PFSK-1 (cell line): ENCODE results near the gene WDR59.

Experiments
- FOXP2 ChIP-seq: optimal IDR thresholded peaks from 2 replicates; pipeline ENCODE3; 2011; ENCODE audit warnings: borderline replicate concordance, control low read depth, inconsistent platforms; ENCODE audit not compliant: insufficient read depth; ENCODE audit errors: extremely low read length, extremely low read depth
- POLR2AphosphoS5 ChIP-seq: IDR thresholded peaks from 2 replicates; pipeline ENCODE4 v1.6.1; 2012; ENCODE audit warnings: low read depth, mild to moderate bottlenecking, control low read depth, low read length, moderate library complexity
- REST ChIP-seq, 2 experiments: IDR thresholded peaks; 2 replicates each; pipeline versions ENCODE4 v1.6.1 to v1.8.0; 2011 to 2012; ENCODE audit warnings: low read depth in 2 of 2, low read length in 2 of 2, control low read depth in 1 of 2, inconsistent platforms in 1 of 2, mild to moderate bottlenecking in 1 of 2, moderate library complexity in 1 of 2; ENCODE audit not compliant: insufficient read depth in 1 of 2
- SIN3A ChIP-seq: IDR thresholded peaks from 2 replicates; pipeline ENCODE4 v1.6.1; 2012; ENCODE audit warnings: mild to moderate bottlenecking, low read length, moderate library complexity, borderline replicate concordance; ENCODE audit not compliant: insufficient read depth
- TAF1 ChIP-seq: IDR thresholded peaks from 2 replicates; pipeline ENCODE4 v1.6.1; 2012; ENCODE audit warnings: low read length, control low read depth, borderline replicate concordance; ENCODE audit not compliant: insufficient read depth

Gene WDR59

GRCh38 chr16:74825941-74826340 lies 159.0 kb downstream of the WDR59 start:
- TF ChIP-seq REST (IDR thresholded peaks at IDR 0.05; ENCODE audit: insufficient read depth in 1 of 2, low read depth in 2 of 2, low read length in 2 of 2) (no peak), FOXP2 (no peak), SIN3A (no peak), POLR2AphosphoS5 (no peak), TAF1 (no peak)

- TF ChIP-seq REST (IDR thresholded peaks at IDR 0.05; ENCODE audit: insufficient read depth in 1 of 2, low read depth in 2 of 2, low read length in 2 of 2): no peak
- TF ChIP-seq FOXP2: no peak
- no peak for TF ChIP-seq TAF1
- TF ChIP-seq POLR2AphosphoS5: no peak
- TF ChIP-seq SIN3A: no peak
Measured at GRCh38 chr16:74825016-74825415, 159.9 kb downstream of the WDR59 start.
